ENCODE data around the gene ALOX12B.

DNA sequence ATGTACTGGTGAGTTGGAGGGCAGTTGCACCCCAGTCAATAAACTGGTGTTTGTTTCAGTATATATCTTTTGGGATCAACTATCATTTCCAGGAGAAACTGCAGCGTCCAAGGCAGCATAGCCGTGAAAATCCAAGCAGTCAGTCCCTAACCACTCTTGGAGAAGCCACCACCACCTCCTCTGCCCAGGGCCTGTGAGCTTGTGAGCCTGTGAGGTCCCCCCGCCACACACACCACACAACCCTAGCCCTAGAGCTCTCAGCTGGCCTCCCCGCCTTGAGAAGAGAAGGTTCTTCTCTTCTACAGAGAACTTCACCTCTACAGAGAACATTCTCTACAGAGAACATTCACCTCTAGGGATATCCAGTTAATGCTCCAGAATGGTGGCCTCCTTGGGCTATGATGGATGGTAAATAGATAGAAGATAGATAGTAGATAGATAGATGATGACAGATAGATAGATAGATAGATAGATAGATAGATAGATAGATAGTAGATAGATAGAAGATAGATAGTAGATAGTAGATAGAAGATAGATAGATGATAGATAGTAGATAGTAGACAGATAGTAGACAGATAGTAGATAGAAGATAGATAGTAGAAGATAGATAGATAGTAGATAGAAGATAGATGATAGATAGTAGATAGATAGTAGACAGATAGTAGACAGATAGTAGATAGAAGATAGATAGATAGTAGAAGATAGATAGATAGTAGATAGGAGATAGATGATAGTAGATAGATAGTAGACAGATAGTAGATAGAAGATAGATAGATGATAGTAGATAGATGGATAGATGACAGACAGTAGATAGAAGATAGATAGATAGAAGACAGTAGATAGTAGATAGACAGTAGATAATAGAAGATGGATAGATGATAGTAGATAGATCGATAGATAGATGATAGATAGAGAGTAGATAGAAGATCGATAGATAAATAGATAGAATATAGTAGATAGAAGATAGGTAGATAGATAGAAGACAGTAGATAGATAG, 35.0 kb downstream of the ALOX12B start:
- TF ChIP-seq, protein P1, sequence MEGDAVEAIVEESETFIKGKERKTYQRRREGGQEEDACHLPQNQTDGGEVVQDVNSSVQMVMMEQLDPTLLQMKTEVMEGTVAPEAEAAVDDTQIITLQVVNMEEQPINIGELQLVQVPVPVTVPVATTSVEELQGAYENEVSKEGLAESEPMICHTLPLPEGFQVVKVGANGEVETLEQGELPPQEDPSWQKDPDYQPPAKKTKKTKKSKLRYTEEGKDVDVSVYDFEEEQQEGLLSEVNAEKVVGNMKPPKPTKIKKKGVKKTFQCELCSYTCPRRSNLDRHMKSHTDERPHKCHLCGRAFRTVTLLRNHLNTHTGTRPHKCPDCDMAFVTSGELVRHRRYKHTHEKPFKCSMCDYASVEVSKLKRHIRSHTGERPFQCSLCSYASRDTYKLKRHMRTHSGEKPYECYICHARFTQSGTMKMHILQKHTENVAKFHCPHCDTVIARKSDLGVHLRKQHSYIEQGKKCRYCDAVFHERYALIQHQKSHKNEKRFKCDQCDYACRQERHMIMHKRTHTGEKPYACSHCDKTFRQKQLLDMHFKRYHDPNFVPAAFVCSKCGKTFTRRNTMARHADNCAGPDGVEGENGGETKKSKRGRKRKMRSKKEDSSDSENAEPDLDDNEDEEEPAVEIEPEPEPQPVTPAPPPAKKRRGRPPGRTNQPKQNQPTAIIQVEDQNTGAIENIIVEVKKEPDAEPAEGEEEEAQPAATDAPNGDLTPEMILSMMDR (IDR thresholded peaks at IDR 0.05): no peak
- no peak for TF ChIP-seq POLR2A (IDR thresholded peaks at IDR 0.05)

All from right lobe of liver (tissue), 4 donors.